Thoracic aorta (tissue), 2 donors: ENCODE results near the gene NEFH. TPM values are rescaled to one million over a fixed set of nuclear protein-coding genes. Genes with fewer than 3 reads are reported as not detected.

Source experiments
- ATAC-seq: fragments of 150-250 bp; one replicate; pipeline ENCODE4 v1.8.0; 2017; ENCODE audit warnings: low read depth; ENCODE audit not compliant: insufficient number of reproducible peaks, low FRiP score
- DNase-seq: peaks from one replicate; pipeline ENCODE4 v3.0.0-alpha.2; 2020; ENCODE audit warnings: low spot score
- H3K27ac ChIP-seq, 2 donors: fragments of 200-600 bp; sonication (generic); 1 replicate in 1 of 2; 2 replicates in 1 of 2; pipeline ENCODE4 v1.5.1; 2016; ENCODE audit warnings: mild to moderate bottlenecking in 2 of 2, moderate library complexity in 2 of 2
- H3K27me3 ChIP-seq: fragments of 200-600 bp; sonication (generic); replicated peaks from 2 replicates; pipeline ENCODE4 v1.6.0; 2016; ENCODE audit warnings: mild to moderate bottlenecking; ENCODE audit not compliant: insufficient read depth
- H3K36me3 ChIP-seq: fragments of 200-600 bp; sonication (generic); one replicate; pipeline ENCODE4 v1.5.1; 2016
- H3K4me1 ChIP-seq, 2 donors: fragments of 200-600 bp; sonication (generic); 1 replicate in 1 of 2; 2 replicates in 1 of 2; pipeline versions ENCODE4 v1.5.1 to v1.6.0; 2016; ENCODE audit warnings: low read depth in 2 of 2, mild to moderate bottlenecking in 1 of 2; ENCODE audit not compliant: control insufficient read depth in 1 of 2
- H3K4me3 ChIP-seq: fragments of 200-600 bp; sonication (generic); 2 replicates; pipeline ENCODE4 v1.5.1; 2016; ENCODE audit warnings: mild to moderate bottlenecking
- H3K9me3 ChIP-seq: fragments of 200-600 bp; sonication (generic); 2 replicates; pipeline ENCODE4 v1.5.1; 2016
- total RNA-seq, 2 donors: library from RNA; depleted of rRNA; stranded (reverse); fragments of >200 nt; gene quantifications; one replicate each; pipeline versions ENCODE4 v1.1.0 to v1.2.3, GENCODE V29; 2016
- TF ChIP-seq, protein P1 (sequence below): fragments of 200-600 bp; sonication (generic); IDR thresholded peaks from one replicate; pipeline ENCODE4 v1.5.1; 2019; ENCODE audit warnings: antibody characterized with exemption

NEFH gene
- total RNA-seq, 2 donors from 2014 or later: 0.14 to 0.85 TPM

GRCh38 chr22:29499852-29500251 is 19.8 kb downstream of the NEFH start:
- TF ChIP-seq, protein P1, sequence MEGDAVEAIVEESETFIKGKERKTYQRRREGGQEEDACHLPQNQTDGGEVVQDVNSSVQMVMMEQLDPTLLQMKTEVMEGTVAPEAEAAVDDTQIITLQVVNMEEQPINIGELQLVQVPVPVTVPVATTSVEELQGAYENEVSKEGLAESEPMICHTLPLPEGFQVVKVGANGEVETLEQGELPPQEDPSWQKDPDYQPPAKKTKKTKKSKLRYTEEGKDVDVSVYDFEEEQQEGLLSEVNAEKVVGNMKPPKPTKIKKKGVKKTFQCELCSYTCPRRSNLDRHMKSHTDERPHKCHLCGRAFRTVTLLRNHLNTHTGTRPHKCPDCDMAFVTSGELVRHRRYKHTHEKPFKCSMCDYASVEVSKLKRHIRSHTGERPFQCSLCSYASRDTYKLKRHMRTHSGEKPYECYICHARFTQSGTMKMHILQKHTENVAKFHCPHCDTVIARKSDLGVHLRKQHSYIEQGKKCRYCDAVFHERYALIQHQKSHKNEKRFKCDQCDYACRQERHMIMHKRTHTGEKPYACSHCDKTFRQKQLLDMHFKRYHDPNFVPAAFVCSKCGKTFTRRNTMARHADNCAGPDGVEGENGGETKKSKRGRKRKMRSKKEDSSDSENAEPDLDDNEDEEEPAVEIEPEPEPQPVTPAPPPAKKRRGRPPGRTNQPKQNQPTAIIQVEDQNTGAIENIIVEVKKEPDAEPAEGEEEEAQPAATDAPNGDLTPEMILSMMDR: no peak
- no peak overlapping the region for H3K4me3 ChIP-seq
- no peak for DNase-seq
- no peaks in the 10 kb centered on the region for H3K36me3 ChIP-seq
- H3K9me3 ChIP-seq: no peaks in the 10 kb centered on the region
- ATAC-seq: no peak
- no peaks in the 10 kb centered on the region for H3K4me1 ChIP-seq
- H3K27me3 ChIP-seq: no peaks in the 10 kb centered on the region
- H3K27ac ChIP-seq: no peak overlapping the region

DNA sequence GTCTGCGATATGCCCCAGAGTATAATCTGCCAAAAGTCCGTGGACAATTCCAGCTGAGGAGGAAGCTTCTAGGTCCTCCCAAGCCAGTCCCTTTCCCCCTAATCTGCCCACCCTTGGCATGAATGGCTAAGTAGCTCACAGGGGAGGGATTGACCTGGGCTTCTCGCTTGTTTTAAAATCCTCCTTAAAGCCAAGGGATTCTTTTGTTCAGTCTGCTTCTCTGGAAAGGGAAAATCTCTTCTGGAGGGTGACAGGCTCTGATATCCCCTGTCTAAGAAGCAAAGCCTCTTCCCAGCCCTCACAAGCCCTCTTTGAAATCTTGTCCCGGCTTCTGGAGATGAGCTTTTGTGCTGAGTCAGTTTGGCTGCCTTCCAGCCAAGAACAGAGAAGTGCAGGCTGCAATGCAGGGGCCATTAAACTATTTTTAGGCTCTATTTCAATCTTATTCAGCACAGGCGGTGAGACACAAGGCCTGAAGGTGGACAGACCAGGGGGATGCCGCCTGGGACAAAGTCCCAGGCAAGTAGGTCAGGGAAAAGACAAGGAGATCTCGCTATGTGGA is 23.9 kb downstream of the NEFH start:
- Histone ChIP-seq H3K4me3 (no peak overlapping the region), H3K9me3 (no peaks in the 10 kb centered on the region), H3K27ac (no peak overlapping the region), H3K36me3 (peaks cover 17% of the 10 kb centered on the region), H3K4me1 (no peaks in the 10 kb centered on the region), H3K27me3 (no peaks in the 10 kb centered on the region)
- TF ChIP-seq, protein P1: no peak
- DNase-seq: no peak
- ATAC-seq: no peak

DNA sequence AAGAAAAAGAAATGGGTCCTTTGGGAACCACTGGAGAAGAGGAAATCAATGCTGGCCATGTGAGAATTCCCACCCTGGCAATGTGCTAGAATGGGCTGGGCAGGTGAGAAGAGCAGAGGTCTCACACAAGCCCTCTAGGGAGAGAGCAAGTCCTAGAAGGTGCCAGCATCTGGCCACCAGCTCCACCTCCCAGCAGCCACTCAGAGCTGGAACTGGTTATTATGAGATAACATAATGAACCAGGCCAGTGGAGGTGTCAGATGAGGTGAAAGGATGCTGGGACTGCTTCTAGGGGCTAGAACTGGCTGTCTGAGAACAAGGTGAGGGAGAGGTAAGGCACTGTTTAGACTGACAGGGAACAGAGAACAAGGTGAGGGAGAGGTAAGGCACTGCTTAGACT is 29.3 kb downstream of the NEFH start:
- no peaks in the 10 kb centered on the region for H3K4me1 ChIP-seq
- H3K27ac ChIP-seq: no peak overlapping the region
- ATAC-seq: no peak
- H3K36me3 ChIP-seq: peaks cover 36% of the 10 kb centered on the region
- H3K9me3 ChIP-seq: no peaks in the 10 kb centered on the region
- H3K4me3 ChIP-seq: no peak overlapping the region
- TF ChIP-seq, protein P1: no peak
- H3K27me3 ChIP-seq: no peaks in the 10 kb centered on the region
- no peak for DNase-seq

DNA sequence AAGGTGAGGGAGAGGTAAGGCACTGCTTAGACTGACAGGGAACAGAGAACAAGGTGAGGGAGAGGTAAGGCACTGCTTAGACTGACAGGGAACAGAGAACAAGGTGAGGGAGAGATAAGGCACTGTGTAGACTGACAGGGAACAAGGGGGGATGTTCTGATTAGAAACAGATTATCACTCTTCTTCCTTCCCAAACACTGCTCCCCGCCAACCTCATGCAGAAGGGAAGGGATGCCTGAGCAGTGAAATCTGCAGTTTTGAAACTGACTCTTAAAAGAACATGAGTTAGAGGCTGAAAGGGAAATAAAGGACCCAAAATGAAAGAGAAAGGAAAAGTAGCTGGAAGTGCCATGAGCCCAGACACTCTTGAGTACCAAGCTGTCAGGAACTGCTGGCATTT is 29.8 kb downstream of the NEFH start:
- H3K4me1 ChIP-seq: no peaks in the 10 kb centered on the region
- no peak overlapping the region for H3K27ac ChIP-seq
- no peaks in the 10 kb centered on the region for H3K27me3 ChIP-seq
- DNase-seq (no peak), ATAC-seq (no peak)
- H3K9me3 ChIP-seq: no peaks in the 10 kb centered on the region
- peaks cover 36% of the 10 kb centered on the region for H3K36me3 ChIP-seq
- no peak overlapping the region for H3K4me3 ChIP-seq
- TF ChIP-seq, protein P1: no peak

GRCh38 chr22:29510542-29510941 is 30.5 kb downstream of the NEFH start:
- DNase-seq: no peak
- no peaks in the 10 kb centered on the region for H3K27me3 ChIP-seq
- no peaks in the 10 kb centered on the region for H3K9me3 ChIP-seq
- no peak overlapping the region for H3K27ac ChIP-seq
- H3K4me3 ChIP-seq: no peak overlapping the region
- H3K4me1 ChIP-seq: no peaks in the 10 kb centered on the region
- no peak for ATAC-seq
- TF ChIP-seq, protein P1: no peak
- H3K36me3 ChIP-seq: peaks cover 41% of the 10 kb centered on the region
